DND-41 (cell line): Measurements from ENCODE around the gene ZNF217.
A peak's percentile ranks its signal among the peaks of the same experiment; 100 is the strongest.
"Not testable (repeated sequence)": the region's sequence is repeated elsewhere in the genome, so short reads cannot be mapped to it uniquely, and the experiment has no call there.

Experiments used
- ATAC-seq: fragments of 200-7000 bp; cut with Tn5 transposase; 3 replicates; pipeline ENCODE4 v1.9.1; 2021; ENCODE audit warnings: low read depth; ENCODE audit not compliant: insufficient read depth
- DNase-seq: peaks from one replicate; pipeline ENCODE4 v3.0.0-alpha.2; 2020
- H2AFZ ChIP-seq: 2 replicates; pipeline ENCODE4 v1.6.0; 2012; ENCODE audit warnings: low read depth, low read length
- H3K27ac ChIP-seq: 2 replicates; pipeline ENCODE4 v1.5.1; 2012; ENCODE audit warnings: low read length, inconsistent platforms
- H3K27me3 ChIP-seq: fragments of 200-600 bp; sonication (generic); 2 replicates; pipeline ENCODE4 v1.6.0; 2012; ENCODE audit warnings: low read length, mild to moderate bottlenecking, inconsistent platforms; ENCODE audit not compliant: insufficient read depth, poor library complexity
- H3K36me3 ChIP-seq: 2 replicates; pipeline ENCODE4 v1.5.1; 2012; ENCODE audit warnings: low read length, inconsistent platforms; ENCODE audit not compliant: insufficient read depth
- H3K4me1 ChIP-seq: 2 replicates; pipeline ENCODE4 v1.5.1; 2012; ENCODE audit warnings: mild to moderate bottlenecking, low read length; ENCODE audit not compliant: insufficient read depth
- H3K4me2 ChIP-seq: 2 replicates; pipeline ENCODE4 v1.6.0; 2012; ENCODE audit warnings: mild to moderate bottlenecking, moderate library complexity, low read length, inconsistent platforms; ENCODE audit not compliant: insufficient read depth
- H3K4me3 ChIP-seq, 2 experiments: fragments of 200-600 bp in 1 of 2; shearing (Covaris generic) in 1 of 2; 2 replicates each; pipeline ENCODE4 v1.5.1; 2012 to 2016; ENCODE audit warnings: inconsistent platforms in 2 of 2, low read length in 2 of 2, mild to moderate bottlenecking in 2 of 2, low read depth in 1 of 2, moderate library complexity in 1 of 2
- H3K79me2 ChIP-seq: 2 replicates; pipeline ENCODE4 v1.6.0; 2012; ENCODE audit warnings: low read length, inconsistent platforms; ENCODE audit not compliant: insufficient read depth
- H3K9ac ChIP-seq: 2 replicates; pipeline ENCODE4 v1.6.0; 2012; ENCODE audit warnings: low read depth, mild to moderate bottlenecking, inconsistent platforms, low read length, moderate library complexity
- H3K9me3 ChIP-seq: 2 replicates; pipeline ENCODE4 v1.5.1; 2012; ENCODE audit warnings: low read length, moderate library complexity, mild to moderate bottlenecking, inconsistent platforms; ENCODE audit not compliant: insufficient read depth, severe bottlenecking
- H4K20me1 ChIP-seq: 2 replicates; pipeline ENCODE4 v1.6.0; 2012; ENCODE audit warnings: low read length; ENCODE audit not compliant: insufficient read depth
- CTCF ChIP-seq: IDR thresholded peaks from 2 replicates; pipeline ENCODE4 v1.5.1; 2012; ENCODE audit warnings: borderline replicate concordance, low read length, moderate library complexity, mild to moderate bottlenecking; ENCODE audit not compliant: poor library complexity, severe bottlenecking; ENCODE audit errors: extremely low read depth
- EZH2 ChIP-seq: IDR thresholded peaks from 3 replicates; pipeline ENCODE4 v1.6.1; 2012; ENCODE audit warnings: borderline replicate concordance, low read depth, mild to moderate bottlenecking, moderate library complexity, low read length, inconsistent platforms; ENCODE audit not compliant: severe bottlenecking

ZNF217 gene

DNA sequence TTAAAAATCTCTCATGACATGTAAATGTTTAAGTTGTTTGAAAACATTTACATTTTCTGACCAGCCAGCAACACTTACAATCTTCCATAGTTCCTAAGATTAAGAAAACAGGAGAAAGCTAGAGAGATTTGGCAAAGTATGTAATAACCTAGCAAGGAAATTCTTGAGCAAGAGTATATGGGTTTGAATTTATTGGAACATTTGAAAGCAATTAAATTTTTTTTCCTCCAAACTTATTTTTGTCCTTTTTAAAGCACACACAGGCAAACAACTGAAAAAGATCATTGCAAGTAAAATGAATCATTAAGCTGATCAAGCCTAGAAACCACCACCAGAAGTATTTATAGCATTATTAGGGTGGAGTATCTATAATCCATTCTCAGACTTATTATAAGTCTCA, 20.1 kb upstream of the ZNF217 start:
- ATAC-seq (no peak), DNase-seq (no peak)
- Histone ChIP-seq H3K9me3 (no peaks in the 10 kb centered on the region), H3K27ac (no peak overlapping the region), H3K4me1 (peaks cover 26% of the 10 kb centered on the region), H3K79me2 (peaks cover 7% of the 10 kb centered on the region), H3K27me3 (no peaks in the 10 kb centered on the region), H3K9ac (no peak overlapping the region), H3K4me2 (no peak overlapping the region), H3K4me3 (no peak overlapping the region), H2AFZ (no peak overlapping the region), H4K20me1 (no peaks in the 10 kb centered on the region), H3K36me3 (no peaks in the 10 kb centered on the region; the same call in 1 of the 2 replicates)
- no peak for TF ChIP-seq EZH2
- TF ChIP-seq CTCF = no peak

GRCh38 chr20:53612289-53612688, 18.6 kb upstream of the ZNF217 start:
- Histone ChIP-seq H3K4me1 (peaks cover 35% of the 10 kb centered on the region), H3K79me2 (peaks cover 16% of the 10 kb centered on the region)
- H3K9ac ChIP-seq, H3K36me3 ChIP-seq, H2AFZ ChIP-seq, ATAC-seq, H3K4me3 ChIP-seq, H3K27me3 ChIP-seq, H3K27ac ChIP-seq, H3K9me3 ChIP-seq, H3K4me2 ChIP-seq, H4K20me1 ChIP-seq: not testable (repeated sequence)
- DNase-seq = peak; percentile 2

GRCh38 chr20:53611449-53611894, 17.8 kb upstream of the ZNF217 start:
- Histone ChIP-seq H3K4me1 (peaks cover 35% of the 10 kb centered on the region), H3K9me3 (no peaks in the 10 kb centered on the region), H2AFZ (peak overlapping the region; percentile 44; the same call in 1 of the 2 replicates), H3K4me2 (no peak overlapping the region), H3K36me3 (peaks cover 5% of the 10 kb centered on the region; the same call in 1 of the 2 replicates), H4K20me1 (no peaks in the 10 kb centered on the region), H3K9ac (no peak overlapping the region), H3K27ac (peak overlapping the region; percentile 62), H3K79me2 (peaks cover 19% of the 10 kb centered on the region), H3K27me3 (no peaks in the 10 kb centered on the region), H3K4me3 (no peak overlapping the region)
- ATAC-seq = no peak
- TF ChIP-seq EZH2 (no peak), CTCF (no peak)
- peak; percentile 4 for DNase-seq

DNA sequence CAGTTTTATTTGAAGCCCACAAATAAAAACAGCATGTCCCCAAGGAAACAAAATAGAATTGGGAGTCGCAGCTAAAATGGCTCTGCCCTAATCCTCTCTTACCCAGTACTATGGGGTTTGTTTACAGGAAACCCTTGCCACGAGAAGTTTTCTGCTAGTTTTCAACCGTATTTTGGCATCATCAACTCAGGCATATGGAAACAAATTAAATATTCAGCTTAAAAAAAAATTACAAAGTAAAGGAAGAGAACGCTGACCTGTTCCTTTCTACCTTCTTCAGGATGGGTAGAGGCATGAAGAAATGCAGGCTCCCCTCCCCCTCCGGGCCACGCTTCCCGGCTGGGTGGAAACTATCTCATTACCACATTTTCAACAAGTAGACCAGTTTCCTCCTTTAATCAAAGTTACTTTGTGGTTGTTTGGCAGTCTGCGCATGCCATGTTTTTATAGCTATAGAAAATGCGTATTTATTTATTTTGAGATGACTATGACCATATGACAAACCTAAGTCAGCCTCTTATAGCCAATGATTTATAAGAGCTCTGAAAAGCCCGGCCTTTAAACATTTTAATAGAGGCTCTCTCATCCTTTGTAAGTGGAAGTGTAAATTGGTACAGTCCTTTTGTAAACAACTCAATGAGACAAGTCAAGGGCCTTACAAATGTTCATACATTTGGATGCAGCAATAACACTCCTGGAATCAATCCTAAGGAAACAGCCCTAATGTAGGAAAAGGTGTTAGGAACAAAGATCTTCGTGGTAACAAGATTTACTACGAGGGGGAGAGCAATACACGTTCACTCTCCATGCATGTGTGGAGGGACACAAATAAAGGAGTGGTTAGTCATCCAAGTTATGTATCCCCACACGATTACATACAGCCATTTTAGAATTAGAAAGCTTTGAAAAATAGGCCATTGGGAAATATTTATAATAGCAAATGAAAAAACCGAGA, 16.1 kb upstream of the ZNF217 start:
- H2AFZ ChIP-seq = peak overlapping the region; percentile 72
- H3K4me2 ChIP-seq = peak overlapping the region; percentile 59
- DNase-seq (peak; percentile 89), ATAC-seq (peak; percentile 89)
- no peaks in the 10 kb centered on the region for H3K9me3 ChIP-seq
- peaks cover 19% of the 10 kb centered on the region for H3K79me2 ChIP-seq
- H3K4me1 ChIP-seq = peaks cover 35% of the 10 kb centered on the region
- peaks cover 5% of the 10 kb centered on the region; the same call in 1 of the 2 replicates for H3K36me3 ChIP-seq
- H4K20me1 ChIP-seq = no peaks in the 10 kb centered on the region
- no peaks in the 10 kb centered on the region for H3K27me3 ChIP-seq
- peak overlapping the region; percentile 88 for H3K27ac ChIP-seq
- TF ChIP-seq EZH2 (no peak), CTCF (no peak)
- peak overlapping the region; percentile 60 for H3K9ac ChIP-seq
- peak overlapping the region; percentile 20 to 53; a peak in 3 of 4 replicates for H3K4me3 ChIP-seq
